ENCODE data around the gene PLCB2. TPM values are rescaled to one million over a fixed set of nuclear protein-coding genes. Genes with fewer than 3 reads are reported as not detected.

The PLCB2 gene
- total RNA-seq, 4 donors from 2014 or later: 0.88 to 4.2 (median 2.3) TPM

DNA sequence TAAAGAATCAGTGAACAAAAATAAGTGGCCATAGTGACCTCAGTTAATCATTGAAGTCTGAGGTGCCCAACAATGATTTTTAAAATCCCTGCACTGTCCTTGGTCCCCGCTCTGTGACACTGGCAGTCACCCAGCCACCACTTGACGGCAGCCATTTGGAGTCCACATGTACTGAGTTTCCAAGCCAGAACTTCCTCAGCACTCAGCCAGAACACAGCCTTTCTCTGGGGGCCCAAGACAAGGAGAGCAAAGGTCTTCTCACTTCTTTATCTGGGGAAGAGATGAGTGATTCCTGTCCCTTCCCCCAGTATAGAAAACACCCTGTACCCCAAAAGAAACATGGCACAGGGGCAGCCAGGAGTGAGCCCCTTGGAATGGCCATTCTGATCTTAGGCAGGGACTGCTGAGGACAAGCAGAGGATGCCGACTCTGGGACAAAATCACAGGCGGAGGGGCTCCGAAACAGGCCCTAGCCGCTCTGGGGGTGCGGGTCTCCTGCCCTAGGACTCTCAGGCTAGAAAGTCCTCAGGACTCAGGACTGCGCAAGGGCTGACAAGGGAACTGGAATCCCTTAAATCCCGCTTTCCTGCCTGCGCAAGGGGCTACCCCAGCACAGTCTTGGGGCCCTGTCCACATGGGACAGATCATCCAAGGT is 56.1 kb downstream of the PLCB2 start:
- TF ChIP-seq POLR2A (IDR thresholded peaks at IDR 0.05) (no peak), CTCF (IDR thresholded peaks at IDR 0.05) (no peak)
- no peak overlapping the region for H3K4me3 ChIP-seq (ENCODE audit: low read depth, poor library complexity, severe bottlenecking)
- intact Hi-C loops (cut with DNase I; ENCODE audit: low total_unique reads): no loop called here

DNA sequence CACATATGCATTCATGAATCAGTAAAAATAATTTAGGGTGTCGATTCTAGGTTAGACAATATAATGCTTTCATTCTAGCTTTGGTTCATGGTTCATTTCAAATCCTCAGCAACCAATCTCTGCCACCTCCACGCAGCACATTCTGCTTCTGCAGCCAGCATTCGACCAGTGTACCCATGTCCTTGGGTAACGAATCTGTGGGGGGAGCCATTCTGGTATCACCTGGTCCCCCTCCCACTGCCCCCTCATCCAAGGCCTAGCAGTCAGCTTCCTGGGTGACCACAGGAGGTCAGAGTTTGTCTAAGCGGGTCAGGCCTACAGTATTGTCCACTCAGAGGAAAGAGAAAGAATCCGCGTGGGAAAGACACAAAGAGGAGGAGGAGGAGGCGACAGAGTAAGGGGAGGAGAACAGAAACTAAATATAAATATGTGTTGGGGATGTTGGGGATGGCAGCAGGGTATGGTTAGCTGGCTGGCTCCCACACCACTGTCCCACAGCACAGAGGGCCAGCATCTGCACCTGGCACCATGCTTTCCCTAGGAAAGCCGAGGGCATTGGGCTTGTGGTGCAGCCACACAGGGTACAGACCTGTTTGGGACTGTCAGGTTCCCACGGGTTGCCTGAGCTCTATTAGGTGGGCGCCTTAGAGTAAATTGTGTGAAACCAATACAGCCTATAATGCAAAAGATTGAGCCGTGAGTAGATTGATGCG is 56.8 kb downstream of the PLCB2 start:
- whole genome bisulfite sequencing, 2 donors: 86 to 88% methylated on average over 13 of the region's 13 CpGs
- intact Hi-C loops (cut with DNase I; ENCODE audit: low total_unique reads): no loop called here
- TF ChIP-seq CTCF (IDR thresholded peaks at IDR 0.05): no peak
- TF ChIP-seq POLR2A (IDR thresholded peaks at IDR 0.05): no peak
- DNase-seq (ENCODE audit: low spot score in 2 of 2): peak in 1 of 2 donors; percentile 64
- no peak overlapping the region for H3K4me3 ChIP-seq (ENCODE audit: low read depth, poor library complexity, severe bottlenecking)

More for the DNA sequence above, 56.1 kb downstream of the PLCB2 start:
- DNase-seq (ENCODE audit: low spot score in 2 of 2): no peak
- 79 to 87% methylated on average over 9 to 10 of the region's 10 CpGs for WGBS, 2 donors

DNA sequence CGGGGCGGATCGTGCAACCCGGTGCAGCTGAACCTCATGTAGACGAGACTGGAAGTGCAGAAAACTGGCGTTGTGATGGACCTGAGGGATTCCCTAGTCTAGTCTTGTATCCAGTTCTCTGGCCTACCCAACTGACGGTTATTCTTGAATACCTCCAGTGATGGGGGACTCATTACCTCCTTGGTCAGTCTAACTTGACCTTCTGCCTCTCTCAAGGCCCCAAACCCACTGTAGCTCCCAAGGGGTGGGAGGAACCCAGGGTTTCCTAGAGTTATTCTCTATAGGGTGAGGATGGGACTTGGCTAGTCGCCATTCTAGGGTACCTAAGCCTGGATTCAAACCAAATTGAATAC is 57.5 kb downstream of the PLCB2 start:
- no peak for DNase-seq (ENCODE audit: low spot score in 2 of 2)
- H3K4me3 ChIP-seq (ENCODE audit: low read depth, poor library complexity, severe bottlenecking): no peak overlapping the region
- 57 to 66% methylated on average over 8 of the region's 8 CpGs for WGBS, 2 donors
- intact Hi-C loops (cut with DNase I; ENCODE audit: low total_unique reads): no loop called here
- TF ChIP-seq POLR2A (IDR thresholded peaks at IDR 0.05) (no peak), CTCF (IDR thresholded peaks at IDR 0.05) (no peak)

DNA sequence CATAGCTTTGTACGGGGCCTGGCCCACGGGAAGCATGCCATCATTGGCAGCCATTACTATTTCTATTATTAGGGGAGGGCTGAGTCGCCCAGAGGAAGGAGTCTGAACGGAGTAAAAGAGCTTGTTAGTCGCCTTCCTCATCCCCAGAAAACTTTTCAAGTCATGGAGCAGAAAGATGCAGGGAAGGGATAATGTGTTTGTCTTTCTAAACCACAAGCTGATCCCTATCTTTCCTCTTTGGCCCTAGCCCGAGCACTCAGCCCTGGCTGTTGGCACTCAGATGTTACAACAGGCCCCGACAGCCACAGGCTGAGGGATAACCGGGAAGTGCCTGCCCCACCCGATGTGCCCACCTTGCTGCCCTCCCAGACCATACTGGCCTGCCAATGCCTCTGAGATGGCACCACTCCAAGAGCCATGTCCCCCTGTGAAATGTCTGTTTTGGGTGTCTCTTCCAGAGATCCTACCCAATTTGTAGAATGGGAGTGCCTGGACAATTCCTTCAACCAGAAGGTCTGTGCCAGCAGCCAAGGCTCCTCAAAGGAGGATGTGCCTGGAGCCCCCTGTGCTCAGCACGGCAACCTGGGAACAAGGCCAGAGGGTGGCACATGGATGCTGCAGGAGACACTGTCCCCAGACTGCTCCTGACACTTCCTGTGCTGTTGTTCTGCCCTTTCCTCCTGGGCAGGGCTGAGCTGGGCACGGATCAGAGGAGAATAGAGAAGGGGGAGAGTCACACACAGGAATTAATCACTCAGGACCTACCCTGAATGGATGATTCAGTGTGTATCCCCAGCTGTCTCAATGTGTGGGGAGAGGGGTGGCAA is 58.0 kb downstream of the PLCB2 start:
- H3K4me3 ChIP-seq (ENCODE audit: low read depth, poor library complexity, severe bottlenecking): no peak overlapping the region
- intact Hi-C loops (cut with DNase I; ENCODE audit: low total_unique reads): no loop called here
- TF ChIP-seq CTCF (IDR thresholded peaks at IDR 0.05): no peak
- no peak for TF ChIP-seq POLR2A (IDR thresholded peaks at IDR 0.05)
- 31 to 47% methylated on average over 11 of the region's 11 CpGs for whole genome bisulfite sequencing, 2 donors
- DNase-seq (ENCODE audit: low spot score in 2 of 2): peak in 1 of 2 donors; percentile 83

DNA sequence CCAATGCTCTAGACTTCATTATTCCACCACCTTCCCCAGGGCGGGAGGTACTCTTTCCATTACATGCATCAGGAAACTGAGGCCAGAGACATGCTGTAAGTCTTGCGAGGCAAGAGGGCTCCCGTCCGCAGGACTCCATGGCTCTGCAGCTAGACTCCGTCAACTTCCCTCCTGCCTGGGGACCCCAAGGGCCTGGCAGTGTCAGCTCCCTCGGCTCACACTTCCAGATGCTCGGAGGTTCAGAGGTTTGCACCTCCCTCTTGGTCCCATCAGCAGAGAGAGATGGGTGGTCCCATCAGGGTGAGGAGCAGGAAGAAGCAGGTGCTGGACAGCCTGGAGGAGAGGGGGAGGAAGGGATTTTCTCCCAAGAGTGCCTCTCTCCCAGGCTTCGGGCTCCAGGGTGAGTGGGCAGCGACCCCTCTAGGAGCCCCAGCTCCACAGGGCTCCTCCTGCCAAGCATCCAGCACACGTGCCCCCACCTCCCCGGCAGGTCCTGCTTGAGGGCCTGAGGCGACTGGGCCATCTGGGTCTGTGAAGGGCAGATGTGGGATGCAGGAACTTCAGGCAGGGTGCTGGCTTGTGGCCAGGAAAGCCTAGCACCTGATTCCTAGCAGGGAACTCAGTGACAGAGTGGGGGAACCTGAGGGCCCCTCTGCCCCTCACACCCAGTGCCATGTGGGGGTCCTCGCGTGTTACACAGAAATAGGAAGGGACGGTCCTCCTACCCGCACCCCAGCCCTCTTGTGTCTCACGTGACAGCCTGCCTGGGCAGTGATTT is 59.5 kb downstream of the PLCB2 start:
- H3K4me3 ChIP-seq (ENCODE audit: low read depth, poor library complexity, severe bottlenecking): no peak overlapping the region
- 84 to 85% methylated on average over 17 of the region's 17 CpGs for WGBS, 2 donors
- TF ChIP-seq POLR2A (IDR thresholded peaks at IDR 0.05) (no peak), CTCF (IDR thresholded peaks at IDR 0.05) (no peak)
- intact Hi-C loops (cut with DNase I; ENCODE audit: low total_unique reads): no loop called here
- DNase-seq (ENCODE audit: low spot score in 2 of 2): peak in 1 of 2 donors; percentile 85

Measured in lower leg skin (tissue), 4 donors.